Progenitor cell of endocrine pancreas (in vitro differentiated cells): ENCODE data around the gene MRPS26. TPM values are rescaled to one million over a fixed set of nuclear protein-coding genes. Genes with fewer than 3 reads are reported as not detected.
A peak's percentile ranks its signal among the peaks of the same experiment; 100 is the strongest.

Experiments
- DNase-seq: peaks from one replicate; pipeline ENCODE4 v3.0.0; 2021; ENCODE audit warnings: low spot score; ENCODE audit not compliant: unreplicated experiment
- H3K27ac Mint-ChIP-seq: 2 replicates; pipeline ENCODE4 v1.8.0; 2021; ENCODE audit warnings: mild to moderate bottlenecking, moderate library complexity, mixed read lengths
- H3K27me3 Mint-ChIP-seq: 2 replicates; pipeline ENCODE4 v1.8.0; 2021; ENCODE audit warnings: mixed read lengths
- H3K36me3 Mint-ChIP-seq: 2 replicates; pipeline ENCODE4 v1.8.0; 2022; ENCODE audit warnings: mixed read lengths; ENCODE audit not compliant: insufficient read depth
- H3K4me1 Mint-ChIP-seq: 2 replicates; pipeline ENCODE4 v1.8.0; 2021; ENCODE audit warnings: low read depth, mixed read lengths
- H3K4me3 Mint-ChIP-seq: 2 replicates; pipeline ENCODE4 v1.8.0; 2021; ENCODE audit warnings: low read depth, mild to moderate bottlenecking, moderate library complexity, mixed read lengths
- H3K9me3 Mint-ChIP-seq: 2 replicates; pipeline ENCODE4 v1.8.0; 2021; ENCODE audit warnings: low read depth, mixed read lengths
- total RNA-seq: library from RNA; stranded (reverse); gene quantifications from 2 replicates; pipeline ENCODE4 v1.2.1, GENCODE V29; 2021
- TF ChIP-seq, protein P1 (sequence below): fragments of 200-600 bp; sonication (generic); IDR thresholded peaks from one replicate; pipeline ENCODE4 v1.5.0; 2021; ENCODE audit warnings: antibody characterized with exemption, mild to moderate bottlenecking; ENCODE audit not compliant: unreplicated experiment

The MRPS26 gene
- total RNA-seq, 1 donor from 2014 or later, result 74.3 TPM

DNA sequence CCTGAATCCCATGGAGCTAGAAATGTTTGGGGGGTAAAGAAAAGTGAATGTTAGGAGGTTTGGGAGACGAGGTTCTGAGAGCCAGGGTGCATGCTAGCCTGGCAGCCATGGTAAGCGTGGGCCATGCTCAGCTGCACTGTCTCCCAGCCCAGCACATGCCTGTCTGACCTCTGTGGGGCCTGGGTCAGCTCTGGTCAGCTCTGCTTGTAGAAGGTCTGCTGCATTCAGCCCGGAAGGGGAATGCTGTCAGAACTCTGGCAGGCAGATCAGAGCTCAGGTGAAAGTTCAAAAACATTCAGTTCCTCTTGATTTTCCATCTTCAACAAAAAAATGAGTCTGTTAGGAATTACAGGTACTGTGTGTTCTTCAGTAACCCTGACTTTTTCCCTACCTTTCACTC lies 8.2 kb upstream of the MRPS26 start:
- Mint-ChIP-seq H3K4me1 (peaks cover 13% of the 10 kb centered on the region), H3K9me3 (no peaks in the 10 kb centered on the region), H3K27me3 (no peaks in the 10 kb centered on the region), H3K36me3 (peaks cover 27% of the 10 kb centered on the region), H3K4me3 (no peak overlapping the region), H3K27ac (no peak overlapping the region)
- no peak for DNase-seq
- TF ChIP-seq, protein P1, sequence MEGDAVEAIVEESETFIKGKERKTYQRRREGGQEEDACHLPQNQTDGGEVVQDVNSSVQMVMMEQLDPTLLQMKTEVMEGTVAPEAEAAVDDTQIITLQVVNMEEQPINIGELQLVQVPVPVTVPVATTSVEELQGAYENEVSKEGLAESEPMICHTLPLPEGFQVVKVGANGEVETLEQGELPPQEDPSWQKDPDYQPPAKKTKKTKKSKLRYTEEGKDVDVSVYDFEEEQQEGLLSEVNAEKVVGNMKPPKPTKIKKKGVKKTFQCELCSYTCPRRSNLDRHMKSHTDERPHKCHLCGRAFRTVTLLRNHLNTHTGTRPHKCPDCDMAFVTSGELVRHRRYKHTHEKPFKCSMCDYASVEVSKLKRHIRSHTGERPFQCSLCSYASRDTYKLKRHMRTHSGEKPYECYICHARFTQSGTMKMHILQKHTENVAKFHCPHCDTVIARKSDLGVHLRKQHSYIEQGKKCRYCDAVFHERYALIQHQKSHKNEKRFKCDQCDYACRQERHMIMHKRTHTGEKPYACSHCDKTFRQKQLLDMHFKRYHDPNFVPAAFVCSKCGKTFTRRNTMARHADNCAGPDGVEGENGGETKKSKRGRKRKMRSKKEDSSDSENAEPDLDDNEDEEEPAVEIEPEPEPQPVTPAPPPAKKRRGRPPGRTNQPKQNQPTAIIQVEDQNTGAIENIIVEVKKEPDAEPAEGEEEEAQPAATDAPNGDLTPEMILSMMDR, result no peak

DNA sequence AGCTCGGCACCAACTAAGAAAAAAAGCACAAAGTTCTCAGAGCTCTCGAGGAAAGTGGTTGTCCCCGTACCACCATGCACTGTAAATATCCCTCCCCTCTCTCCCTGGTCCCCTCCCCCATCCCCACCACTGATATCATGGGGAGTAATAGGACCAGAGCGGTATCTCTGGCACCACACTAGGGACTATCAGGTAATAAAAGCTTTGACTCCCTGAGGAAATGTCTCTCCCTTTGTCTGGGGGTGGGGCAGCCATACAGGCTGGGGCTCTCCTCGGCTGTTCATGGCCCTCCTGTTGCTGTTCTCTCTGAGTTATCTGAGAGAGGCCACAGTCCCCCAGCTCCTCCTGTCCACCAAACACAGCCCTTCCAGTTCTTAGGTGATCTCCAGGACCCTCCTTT lies 7.4 kb upstream of the MRPS26 start:
- no peaks in the 10 kb centered on the region for H3K9me3 Mint-ChIP-seq
- no peaks in the 10 kb centered on the region for H3K27me3 Mint-ChIP-seq
- TF ChIP-seq, protein P1, result no peak
- no peak overlapping the region for H3K27ac Mint-ChIP-seq
- peaks cover 16% of the 10 kb centered on the region for H3K4me1 Mint-ChIP-seq
- H3K4me3 Mint-ChIP-seq, result no peak overlapping the region
- DNase-seq, result no peak
- H3K36me3 Mint-ChIP-seq, result peaks cover 27% of the 10 kb centered on the region

DNA sequence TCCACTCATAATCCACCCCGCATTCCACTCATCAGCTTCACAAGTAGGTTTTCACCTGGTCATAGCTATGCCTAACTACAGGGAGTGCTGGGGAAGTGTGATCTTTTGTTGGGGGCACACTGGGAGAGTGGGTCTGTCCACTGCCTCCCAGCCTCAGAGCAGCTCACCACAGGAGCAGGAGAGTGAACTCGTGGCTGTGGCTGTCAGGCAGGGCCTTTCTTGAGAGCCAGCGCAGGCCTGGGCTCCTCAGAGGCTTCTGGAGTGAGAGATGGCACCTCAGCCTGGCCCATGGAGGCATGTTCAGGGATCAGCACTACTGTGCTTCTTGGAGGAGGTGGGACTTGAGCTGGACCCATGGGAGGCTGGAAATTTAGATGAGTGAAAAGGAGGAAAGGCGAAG lies 6.4 kb upstream of the MRPS26 start:
- H3K27ac Mint-ChIP-seq, result peak overlapping the region; percentile 11
- no peak overlapping the region for H3K4me3 Mint-ChIP-seq
- H3K4me1 Mint-ChIP-seq, result peaks cover 16% of the 10 kb centered on the region
- TF ChIP-seq, protein P1, result no peak
- no peaks in the 10 kb centered on the region for H3K9me3 Mint-ChIP-seq
- H3K27me3 Mint-ChIP-seq, result no peaks in the 10 kb centered on the region
- no peak for DNase-seq
- H3K36me3 Mint-ChIP-seq, result peaks cover 25% of the 10 kb centered on the region

DNA sequence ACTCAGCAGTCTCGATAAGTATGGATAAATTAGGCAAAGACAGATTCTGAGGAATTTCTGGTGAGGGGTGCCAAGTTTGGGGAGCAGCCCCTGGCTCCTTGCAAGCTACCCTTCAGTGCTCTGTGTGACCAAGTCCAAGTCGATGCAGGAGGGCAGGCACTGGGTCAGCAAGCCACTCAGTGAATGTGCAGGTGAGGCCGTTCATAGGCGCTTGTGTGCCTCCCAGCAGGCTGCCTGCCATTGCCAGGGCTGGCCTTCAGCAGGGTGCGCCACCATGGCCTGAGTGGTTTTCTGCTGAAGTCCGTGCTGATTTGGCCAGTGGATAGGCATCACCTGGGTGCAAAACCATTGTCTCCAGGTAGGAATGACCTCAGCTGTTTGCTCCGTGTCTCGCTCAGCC lies 5.8 kb upstream of the MRPS26 start:
- DNase-seq, result no peak
- H3K27ac Mint-ChIP-seq, result peak overlapping the region; percentile 11

GRCh38 chr20:3041854-3042409 lies 3.9 kb upstream of the MRPS26 start:
- Mint-ChIP-seq H3K4me3 (peak overlapping the region; percentile 63), H3K27ac (peak overlapping the region; percentile 94), H3K27me3 (no peaks in the 10 kb centered on the region), H3K9me3 (no peaks in the 10 kb centered on the region), H3K4me1 (peaks cover 26% of the 10 kb centered on the region), H3K36me3 (peaks cover 15% of the 10 kb centered on the region)
- no peak for DNase-seq
- TF ChIP-seq, protein P1, result no peak

More for the DNA sequence above, 5.8 kb upstream of the MRPS26 start:
- TF ChIP-seq, protein P1, result no peak
- Mint-ChIP-seq H3K27me3 (no peaks in the 10 kb centered on the region), H3K4me1 (peaks cover 18% of the 10 kb centered on the region), H3K9me3 (no peaks in the 10 kb centered on the region), H3K4me3 (no peak overlapping the region), H3K36me3 (peaks cover 20% of the 10 kb centered on the region)
